Nucleus accumbens (tissue), 56 donors: ENCODE results near the gene TMEM52B.

Source experiments
- DNase-seq, 56 donors: peaks; one replicate each; lab custom pipeline; 2025; lab: John Stamatoyannopoulos, UW

Gene TMEM52B

GRCh38 chr12:10236720-10237119 is 57.9 kb downstream of the TMEM52B start:
- DNase-seq = no peak

GRCh38 chr12:10238526-10238925 is 59.7 kb downstream of the TMEM52B start:
- DNase-seq = no peak

- no peak for DNase-seq
These were observed 62.5 kb downstream of the TMEM52B start for GRCh38 chr12:10241290-10241689.
